NCI-H128 (cell line): ENCODE results near the gene EFNA5.

ENCODE experiments used
- DNase-seq: peaks from one replicate; lab custom pipeline; 2025; ENCODE audit not compliant: unreplicated experiment; lab: John Stamatoyannopoulos, UW

The EFNA5 gene

DNA sequence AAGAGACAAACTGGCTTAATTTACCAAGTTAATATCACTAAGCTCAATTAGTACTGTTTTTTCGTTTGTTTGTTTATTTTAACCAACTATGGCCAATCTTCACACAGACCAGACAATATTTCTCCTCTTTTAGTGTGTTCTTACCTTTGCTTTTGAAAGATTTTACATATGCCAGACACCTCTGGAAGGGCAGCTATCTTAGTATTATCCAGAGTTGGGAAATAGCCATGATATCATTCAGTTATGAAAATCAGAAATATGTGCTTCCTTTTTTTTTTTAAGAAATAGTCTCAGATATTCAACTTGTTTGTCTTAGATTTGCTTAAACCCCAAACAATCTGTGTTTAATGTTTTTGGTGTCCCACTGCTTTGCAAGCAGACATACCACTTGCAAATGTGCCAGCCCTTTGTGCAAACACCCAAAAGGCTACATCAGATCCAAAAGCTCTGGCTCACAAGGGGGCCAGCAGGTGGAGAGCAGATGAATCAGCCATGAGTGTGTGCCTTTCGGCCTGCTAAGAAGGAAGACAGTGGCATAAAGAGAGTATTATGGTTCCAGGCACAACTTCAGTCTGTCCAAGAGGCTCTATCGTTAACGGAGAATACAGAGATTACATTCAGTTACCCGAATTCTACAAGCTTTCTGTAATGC, 147.6 kb downstream of the EFNA5 start:
- DNase-seq = no peak

DNA sequence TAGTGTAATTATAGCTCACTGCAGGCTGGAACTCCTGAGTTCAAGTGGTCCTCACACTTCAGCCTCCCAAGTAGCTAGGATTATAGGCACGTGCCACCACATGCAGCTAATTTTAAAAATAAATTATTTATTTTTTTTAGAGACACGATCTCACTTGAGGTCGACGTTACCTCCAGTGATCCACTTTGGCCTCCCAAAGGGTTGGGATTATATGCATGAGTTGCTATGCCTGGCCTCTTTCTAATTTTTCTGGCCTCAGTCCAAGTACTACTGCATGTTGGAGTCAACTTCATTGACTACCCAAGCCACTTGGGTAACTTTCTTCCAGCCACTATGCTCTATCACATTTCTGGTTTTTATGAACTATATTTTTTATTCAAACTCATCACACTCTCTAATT, 148.3 kb downstream of the EFNA5 start:
- no peak for DNase-seq

DNA sequence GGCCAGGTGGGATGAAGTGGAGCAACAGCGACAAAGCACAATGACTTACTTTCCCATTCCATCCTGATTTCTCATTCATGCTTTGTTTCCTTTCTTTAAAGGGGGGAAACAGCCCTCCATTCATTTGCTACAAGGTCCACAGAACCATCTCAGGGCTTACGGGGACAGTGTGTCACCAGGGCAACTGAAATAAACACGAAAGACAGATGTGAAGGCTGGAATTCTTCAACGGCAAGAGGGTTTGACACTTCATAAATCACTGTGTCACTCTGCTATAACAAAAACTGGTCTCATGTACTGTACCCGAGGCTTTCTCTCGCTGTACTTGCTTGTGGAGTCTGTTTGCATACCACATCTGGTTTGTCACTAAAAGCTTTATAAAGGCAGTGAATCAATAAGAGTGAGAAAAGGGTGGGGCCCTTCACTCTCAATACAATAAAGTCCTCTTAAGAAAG, 150.8 kb downstream of the EFNA5 start:
- DNase-seq = no peak

DNA sequence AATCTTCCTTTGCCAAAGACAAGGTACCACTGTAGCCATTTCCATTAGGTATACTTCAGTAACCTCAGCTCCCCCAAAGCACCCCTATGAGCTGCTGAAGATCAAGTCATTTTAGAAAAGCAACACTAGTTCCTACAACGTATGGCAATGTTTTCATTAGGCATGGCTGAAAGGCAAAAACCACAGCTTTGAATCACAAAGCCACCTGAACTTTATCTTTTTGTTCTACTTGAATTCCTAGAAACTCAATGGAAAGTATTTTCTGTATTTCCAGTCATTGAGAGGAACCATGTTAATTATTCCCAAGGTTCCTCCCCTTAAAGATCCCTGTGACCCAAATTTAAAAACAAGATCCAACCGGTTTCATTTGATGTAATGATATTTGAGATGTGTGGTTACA, 152.1 kb downstream of the EFNA5 start:
- DNase-seq = no peak

DNA sequence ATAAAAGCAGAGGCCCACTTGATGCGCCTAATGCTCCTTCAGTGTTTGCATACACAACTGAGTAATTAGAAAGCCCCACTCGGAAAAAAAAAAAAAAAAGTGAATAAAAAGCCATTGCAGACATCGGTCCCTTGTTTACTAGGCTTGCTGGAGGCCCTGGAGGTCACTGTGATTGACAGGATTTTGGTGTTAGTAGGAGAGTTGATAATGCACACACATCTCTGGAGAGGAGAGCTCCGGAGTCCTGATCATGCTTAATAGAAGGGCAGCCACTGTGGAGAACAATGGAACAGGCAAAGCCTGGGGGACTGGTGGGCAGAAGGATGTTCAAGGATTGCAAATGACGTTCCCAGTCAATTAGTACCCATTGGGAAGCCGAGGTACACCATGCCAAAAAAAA, 152.5 kb downstream of the EFNA5 start:
- DNase-seq = no peak

DNA sequence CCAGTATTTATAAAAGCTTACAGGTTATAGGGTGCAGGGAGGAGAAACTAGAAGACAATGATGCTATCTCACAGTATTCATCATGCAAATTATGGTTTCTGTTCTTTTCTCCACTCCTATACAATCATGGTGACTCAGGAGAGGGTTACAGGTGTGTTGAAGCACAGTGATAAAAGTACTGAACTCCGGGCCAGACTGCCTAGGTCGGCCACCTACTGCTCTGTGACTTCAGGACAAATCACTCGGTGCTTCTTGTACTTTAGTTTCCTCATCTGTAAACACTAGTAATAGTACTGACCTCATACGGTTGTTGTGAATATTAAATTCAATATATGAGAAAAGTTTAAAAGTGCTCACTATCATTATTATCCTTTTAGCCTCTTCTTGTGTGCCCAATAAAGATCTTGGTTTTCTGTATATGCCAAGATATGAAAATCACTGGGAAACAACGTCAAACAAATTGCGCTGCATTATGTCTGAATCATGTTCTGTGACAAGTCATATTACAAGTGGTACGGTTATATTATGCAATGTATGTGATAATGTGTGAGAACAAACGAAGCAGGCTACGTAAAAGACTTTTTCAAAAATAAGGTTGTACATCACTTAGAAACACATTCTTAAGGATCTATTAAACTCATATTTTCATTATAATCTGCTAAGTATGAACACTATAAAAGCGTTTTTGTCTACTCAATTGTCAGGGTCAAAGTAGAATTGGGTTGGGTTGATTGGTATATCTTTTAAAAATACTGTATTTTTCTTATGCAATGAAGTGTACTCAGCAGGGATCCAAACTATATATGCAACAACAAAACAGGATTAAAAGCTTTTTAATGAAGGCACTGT, 153.3 kb downstream of the EFNA5 start:
- DNase-seq = no peak

DNA sequence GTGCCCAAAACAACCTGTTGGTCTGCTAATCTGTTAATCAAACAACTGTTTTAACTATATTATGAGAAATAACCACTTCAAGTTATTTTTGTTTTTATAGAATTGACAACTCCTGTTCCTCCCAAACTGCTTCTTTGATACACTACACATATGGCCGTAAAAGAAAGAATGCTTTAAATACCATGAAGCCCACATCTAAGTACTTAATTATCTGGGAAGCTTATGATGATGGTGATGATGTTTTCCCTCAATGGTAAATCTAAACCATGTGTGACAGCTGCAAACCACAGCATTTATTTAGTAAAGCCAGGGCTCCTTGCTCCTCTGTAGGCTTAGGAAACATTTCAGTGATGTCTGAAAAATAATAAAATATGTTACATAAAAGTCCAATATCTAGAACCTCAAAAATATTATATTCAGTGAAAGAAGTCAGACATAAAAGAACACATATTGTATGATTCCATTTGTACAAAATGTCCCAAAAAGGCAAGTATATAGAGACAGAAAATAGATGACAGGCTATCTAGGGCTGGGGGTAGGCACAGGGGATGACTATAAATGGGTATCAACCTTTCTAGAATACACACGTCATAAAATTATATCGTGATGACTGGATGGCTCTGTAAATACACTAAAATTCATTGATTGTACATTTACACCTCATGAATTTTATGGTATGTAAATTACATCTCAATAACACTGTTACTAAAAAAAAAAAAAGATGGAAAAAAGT, 154.1 kb downstream of the EFNA5 start:
- no peak for DNase-seq

DNA sequence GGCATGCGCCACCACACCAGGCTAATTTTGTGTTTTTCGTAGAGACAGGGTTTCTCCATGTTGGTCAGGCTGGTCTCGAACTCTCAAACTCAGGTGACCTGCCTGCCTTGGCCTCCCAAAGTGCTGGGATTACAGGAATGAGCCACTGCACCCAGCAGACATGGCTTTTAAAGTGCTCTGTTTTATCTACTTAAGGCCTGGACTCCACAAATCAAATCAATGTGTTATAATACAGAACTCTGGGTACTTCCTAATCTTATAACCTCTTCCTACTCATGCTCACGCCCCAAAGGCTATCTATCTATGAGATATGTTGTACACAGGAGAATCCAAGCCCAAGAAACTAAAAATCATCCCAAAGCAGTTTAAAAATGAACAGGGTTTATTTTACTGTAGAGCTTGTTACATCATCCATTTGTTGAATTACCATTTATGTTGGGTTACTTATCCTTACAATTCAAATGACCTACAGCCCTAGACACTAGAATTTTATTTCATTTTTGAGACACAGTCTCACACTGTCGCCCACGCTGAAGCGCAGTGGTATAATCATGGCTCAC, 155.1 kb downstream of the EFNA5 start:
- DNase-seq = no peak

DNA sequence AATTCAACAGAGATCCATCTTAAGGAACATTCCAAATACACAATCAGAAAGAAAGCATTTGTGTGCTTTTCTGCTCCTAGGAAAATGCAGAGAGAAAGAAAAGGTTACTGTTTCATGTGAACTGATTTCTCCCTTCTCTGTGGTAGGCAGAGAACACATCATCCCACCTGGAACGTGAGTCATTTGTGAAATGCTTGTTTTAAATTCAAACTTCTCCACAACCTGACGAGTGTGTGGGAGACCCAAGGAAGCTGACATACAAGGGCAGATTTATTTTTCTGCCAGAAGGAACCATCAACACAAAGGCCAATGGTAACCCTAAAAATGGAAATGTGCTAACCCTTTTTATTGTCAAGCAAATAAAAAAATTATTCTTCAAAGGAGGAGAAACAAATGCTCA, 156.4 kb downstream of the EFNA5 start:
- no peak for DNase-seq

DNA sequence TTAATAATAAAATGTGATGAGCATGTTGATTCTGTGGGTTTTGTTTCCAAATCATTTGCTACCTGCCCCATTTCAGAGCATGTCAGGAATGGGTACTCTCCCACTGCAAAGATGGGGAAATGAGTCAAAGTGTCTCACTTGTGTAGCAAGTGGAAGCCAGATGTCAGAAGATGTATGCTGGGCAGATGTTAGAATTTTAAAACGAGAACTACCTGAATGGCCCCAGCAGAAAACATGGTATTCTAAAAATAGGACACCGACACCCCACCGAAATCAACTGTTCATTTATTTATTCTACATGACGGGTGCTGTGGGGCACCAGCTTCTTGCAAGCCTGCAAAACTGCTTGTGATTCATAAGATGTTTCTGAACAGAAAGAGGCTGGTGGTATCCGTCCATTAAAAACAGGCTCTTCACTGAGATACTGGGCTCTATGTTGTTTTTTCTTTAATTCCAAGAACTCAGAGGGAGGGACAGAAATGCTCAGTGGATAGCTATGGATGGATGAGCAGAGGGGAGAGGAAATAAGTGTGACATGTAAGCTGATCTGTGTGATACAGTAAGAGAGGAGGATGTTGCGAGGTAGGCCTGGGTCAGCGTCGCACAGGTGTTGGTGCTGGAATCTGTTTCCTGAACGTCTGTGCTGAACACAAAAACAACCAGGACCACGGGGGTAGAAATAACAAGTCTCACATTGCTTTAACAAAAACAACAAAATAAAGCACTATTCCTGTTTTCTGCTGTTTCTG, 157.2 kb downstream of the EFNA5 start:
- no peak for DNase-seq

DNA sequence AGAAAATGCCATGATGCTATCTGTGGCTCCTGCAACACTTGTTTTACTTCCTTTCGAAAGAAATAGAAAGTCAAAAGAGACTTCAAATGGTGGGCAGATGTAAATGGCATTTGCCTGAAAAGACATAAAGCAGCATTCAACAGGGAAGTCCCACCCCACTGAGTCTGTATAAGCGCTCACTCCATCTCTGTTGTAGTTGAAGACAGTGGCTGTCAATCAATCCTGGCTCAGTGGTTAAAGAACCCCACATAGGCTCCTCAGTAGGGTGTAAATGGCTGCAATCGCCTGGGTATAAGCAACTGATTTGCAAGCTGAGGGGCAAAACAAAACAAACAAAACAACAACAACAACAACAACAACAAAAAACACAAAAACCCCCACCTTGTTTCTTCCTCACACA, 158.7 kb downstream of the EFNA5 start:
- DNase-seq = no peak

DNA sequence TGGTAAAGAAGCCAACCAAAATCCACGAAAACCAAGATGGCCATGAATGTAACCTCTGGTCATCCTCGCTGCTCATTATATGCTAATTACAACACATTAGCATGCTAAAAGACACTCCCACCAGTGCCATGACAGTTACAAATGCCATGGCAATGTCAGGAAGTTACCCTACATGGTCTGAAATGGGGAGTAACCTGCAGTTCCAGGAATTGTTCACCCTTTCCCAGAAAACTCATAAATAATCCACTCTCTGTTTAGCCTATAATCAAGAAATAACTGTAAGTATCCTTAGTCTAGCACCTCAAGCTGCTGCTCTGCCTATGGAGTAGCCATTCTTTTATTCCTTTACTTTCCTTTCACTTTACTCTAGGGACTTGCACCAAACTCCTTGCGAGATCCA, 160.6 kb downstream of the EFNA5 start:
- no peak for DNase-seq

DNA sequence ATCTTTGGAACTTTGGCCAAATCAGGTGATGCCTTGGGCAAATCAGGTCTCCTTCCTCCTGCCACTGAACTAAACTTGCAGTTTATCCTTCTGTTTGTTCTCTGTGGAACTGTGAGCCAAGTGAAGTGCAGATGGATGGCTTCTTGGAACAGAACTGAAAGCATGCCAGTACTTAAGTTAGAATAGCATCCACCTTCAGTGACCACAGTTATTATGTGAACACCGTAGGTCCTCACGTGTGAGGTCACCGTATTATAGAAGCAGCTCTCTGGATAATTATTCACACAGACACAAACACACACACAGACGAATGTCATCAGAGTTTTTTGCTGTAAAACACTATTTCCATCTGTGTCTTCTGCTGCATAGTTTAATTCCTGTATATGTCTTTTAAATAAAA, 162.6 kb downstream of the EFNA5 start:
- DNase-seq = no peak

DNA sequence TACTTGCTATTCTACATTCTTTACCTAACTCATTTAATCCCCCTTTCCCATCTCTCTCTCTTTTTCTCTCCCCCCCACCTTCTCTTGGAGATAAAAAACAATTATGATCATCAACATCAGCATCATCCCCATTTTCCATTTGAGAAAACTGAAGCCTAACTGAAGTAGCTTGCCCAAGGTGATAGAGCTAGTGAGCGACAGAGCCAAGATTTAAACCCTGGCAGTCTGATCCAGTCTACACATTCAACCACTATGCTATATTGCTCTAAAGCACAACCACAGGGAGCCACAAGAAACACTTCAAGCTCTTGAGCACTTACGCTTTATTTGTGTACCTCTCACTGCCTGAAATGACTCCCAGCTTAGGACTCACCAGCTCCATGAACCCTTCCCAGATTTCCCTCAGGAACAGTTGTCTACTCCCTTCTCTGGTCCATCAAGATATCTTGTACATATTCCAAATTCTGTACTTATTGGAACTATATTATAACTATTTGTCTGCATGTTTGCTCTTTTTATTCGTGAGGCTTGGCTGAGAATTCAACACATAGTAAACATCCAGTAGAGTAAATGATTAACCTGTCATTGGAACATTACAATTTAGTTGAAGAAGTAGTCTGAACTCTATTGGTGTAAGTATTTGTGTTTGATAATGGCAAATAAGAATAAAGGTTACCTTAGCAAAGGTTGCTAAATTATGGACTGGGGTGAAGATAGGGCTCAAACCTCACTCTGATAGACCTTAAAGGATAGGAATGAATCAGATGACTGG, 164.8 kb downstream of the EFNA5 start:
- no peak for DNase-seq

DNA sequence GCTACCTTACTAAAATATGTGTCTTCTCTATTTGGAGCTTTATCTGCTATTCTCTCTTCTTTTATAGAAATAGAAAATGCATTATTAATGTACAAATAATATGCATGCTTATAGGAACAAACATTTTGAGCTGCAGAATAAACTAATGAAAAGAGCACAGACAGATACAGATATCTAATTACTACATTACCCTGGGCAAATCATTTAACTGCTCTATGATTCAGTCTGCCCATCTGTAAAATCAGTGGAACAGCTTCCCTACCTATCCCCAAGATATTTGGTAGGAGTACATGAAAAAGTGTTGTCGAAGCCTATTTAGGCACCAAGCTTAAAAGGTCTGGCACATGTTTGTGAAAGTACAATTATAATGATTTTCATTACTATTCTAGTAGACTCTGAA, 166.3 kb downstream of the EFNA5 start:
- no peak for DNase-seq

DNA sequence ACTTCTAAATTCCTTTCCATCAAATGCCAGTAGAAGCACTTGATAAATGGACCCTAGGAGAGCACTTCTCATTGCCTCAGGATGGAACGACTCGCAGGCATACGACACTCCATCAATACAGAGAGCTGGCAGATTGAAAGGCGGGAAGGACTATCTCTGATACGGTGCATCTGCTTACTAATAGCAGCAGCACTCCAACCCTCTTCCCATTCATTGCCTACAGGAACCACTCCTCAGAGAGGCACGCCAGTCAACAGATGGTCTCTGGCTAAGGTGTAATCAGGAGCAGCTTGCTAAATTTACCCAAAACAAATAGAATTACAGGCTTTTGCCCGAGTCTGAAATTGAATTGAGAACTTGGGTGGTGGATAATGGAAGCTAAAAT, 168.1 kb downstream of the EFNA5 start:
- peak; percentile 4 for DNase-seq

DNA sequence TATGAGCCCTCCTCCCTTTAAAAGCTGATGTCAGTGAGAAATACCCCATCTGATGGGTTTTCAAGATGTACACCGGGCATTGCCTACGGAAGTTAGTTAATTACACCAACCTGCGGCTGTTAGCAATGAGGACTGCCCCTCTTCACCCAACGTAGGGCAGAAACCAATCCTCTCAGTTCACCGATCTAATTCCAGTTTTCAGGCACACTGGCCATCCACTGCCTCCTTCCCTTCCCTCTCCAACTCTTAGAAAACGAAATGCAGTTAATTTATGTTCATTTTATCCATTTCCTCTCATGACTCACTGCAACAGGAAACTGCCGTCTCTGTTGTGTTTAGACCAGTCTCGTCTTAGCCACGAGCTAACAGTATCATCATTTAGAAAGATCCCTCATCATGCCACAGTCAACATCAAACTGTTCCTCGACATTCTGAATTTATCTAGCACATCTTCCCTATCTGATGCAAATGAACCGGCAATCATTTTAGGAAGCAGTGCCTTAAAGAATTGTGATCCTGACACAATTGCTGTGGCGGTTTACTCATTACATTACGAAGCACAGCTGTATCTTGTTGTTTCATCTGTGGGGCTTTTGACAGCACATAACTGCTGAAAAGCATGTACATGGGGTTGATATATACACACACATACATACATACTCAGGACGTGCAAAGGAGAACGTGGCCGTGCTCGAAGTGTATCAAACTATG, 168.6 kb downstream of the EFNA5 start:
- no peak for DNase-seq

DNA sequence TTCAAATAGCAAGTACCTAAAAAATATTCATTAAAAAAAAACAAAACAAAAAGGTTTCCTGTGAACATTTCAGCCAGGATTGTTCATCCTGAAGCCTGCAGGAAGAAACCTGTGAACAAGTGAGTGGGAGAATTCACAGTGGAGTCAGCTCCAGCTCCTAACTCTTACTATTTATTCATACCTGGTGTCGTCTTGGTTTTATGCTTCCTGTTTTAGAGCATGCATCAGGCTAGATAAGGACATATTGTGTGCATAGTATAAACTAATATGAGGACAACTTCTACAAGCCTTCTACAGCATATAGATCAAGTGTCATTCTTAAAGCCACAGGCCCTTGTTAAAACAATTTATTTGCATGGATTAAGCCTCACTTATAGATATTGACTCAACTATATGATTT, 169.9 kb downstream of the EFNA5 start:
- no peak for DNase-seq

DNA sequence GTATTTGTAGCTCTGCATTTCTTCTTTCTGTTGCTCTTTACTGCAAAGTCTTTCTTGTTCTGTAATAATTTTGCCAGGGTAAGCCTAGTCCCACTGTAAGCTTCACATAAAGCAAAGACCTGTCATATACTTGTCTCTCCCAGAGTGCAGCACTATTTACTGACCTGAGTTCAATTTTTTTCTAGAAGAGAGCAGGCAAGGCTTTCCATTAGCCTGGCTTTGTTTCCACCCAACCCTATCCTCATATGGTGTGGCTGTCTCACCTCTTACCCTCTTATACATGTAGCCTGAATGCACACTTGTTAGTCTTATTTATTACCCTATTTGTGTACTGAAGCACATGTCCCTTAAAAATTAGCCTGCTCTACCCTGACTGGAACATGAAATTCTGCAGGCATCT, 170.4 kb downstream of the EFNA5 start:
- no peak for DNase-seq

DNA sequence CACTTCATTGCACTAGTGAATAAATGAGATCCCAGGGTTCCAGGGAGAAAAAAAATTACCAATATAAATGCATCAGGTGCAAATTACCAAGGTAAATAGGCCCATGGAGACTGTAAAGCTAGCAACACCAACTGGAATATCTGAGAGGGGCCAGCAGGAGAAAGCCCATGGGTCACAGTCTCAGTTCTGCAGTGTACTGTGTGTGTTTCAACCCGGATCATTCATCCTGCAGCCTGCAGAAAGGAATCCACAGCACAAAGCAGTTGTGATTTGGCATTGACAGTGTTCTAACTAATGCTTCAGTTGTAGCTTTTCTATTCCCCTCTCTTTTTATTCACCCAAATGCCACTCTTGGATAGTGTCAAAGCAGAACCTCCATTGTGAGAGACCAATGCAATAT, 171.0 kb downstream of the EFNA5 start:
- no peak for DNase-seq
